H1 (cell line): ENCODE results near the gene MAP1B.

ENCODE experiments used
- EP300 ChIP-seq, 2 experiments: IDR thresholded peaks; 1 replicate in 1 of 2; 2 replicates in 1 of 2; pipeline ENCODE4 v1.6.1; 2011 to 2012; ENCODE audit warnings: low read depth in 2 of 2, low read length in 2 of 2, mild to moderate bottlenecking in 2 of 2, borderline replicate concordance in 1 of 2, inconsistent platforms in 1 of 2, moderate library complexity in 1 of 2
- EZH2 ChIP-seq: fragments of 200-600 bp; sonication (generic); IDR thresholded peaks from 2 replicates; pipeline ENCODE4 v1.7.1; 2012; ENCODE audit warnings: low read depth, mild to moderate bottlenecking, moderate library complexity, low read length, inconsistent platforms; ENCODE audit not compliant: severe bottlenecking
- GABPA ChIP-seq: IDR thresholded peaks from 2 replicates; pipeline ENCODE4 v1.6.1; 2011; ENCODE audit warnings: mild to moderate bottlenecking, low read length, moderate library complexity, borderline replicate concordance; ENCODE audit not compliant: insufficient read depth
- POLR2A ChIP-seq, 2 experiments: IDR thresholded peaks; 1 replicate in 1 of 2; 2 replicates in 1 of 2; pipeline ENCODE4 v1.6.1; 2011; ENCODE audit warnings: low read depth in 2 of 2, low read length in 2 of 2, mild to moderate bottlenecking in 2 of 2; ENCODE audit errors: control extremely low read depth in 1 of 2
- RAD21 ChIP-seq, 2 experiments: IDR thresholded peaks in 1 of 2; conservative IDR thresholded peaks in 1 of 2; 2 replicates each; pipeline ENCODE4 v1.6.1; 2011; ENCODE audit warnings: low read depth in 2 of 2, low read length in 2 of 2, improper control_type of control experiment in 1 of 2, inconsistent platforms in 1 of 2, mild to moderate bottlenecking in 1 of 2, moderate library complexity in 1 of 2
- RNF2 ChIP-seq: fragments of 200-900, 300-1000 bp; sonication (generic); IDR thresholded peaks from 2 replicates; pipeline ENCODE4 v1.7.1; 2016; ENCODE audit warnings: borderline replicate concordance, low read depth, mild to moderate bottlenecking, antibody characterized with exemption, low read length; ENCODE audit not compliant: poor library complexity, severe bottlenecking; ENCODE audit errors: missing control alignments
- ZNF274 ChIP-seq: IDR thresholded peaks from 2 replicates; pipeline ENCODE4 v1.7.0; 2012; ENCODE audit warnings: low read length, borderline replicate concordance; ENCODE audit errors: extremely low read depth
- TF ChIP-seq, protein P1 (sequence below): IDR thresholded peaks from 2 replicates; pipeline ENCODE4 v1.6.1; 2012; ENCODE audit warnings: inconsistent platforms
- TF ChIP-seq, protein P2 (sequence below), 3 experiments: IDR thresholded peaks; 1 replicate in 2 of 3; 2 replicates in 1 of 3; pipeline versions ENCODE4 v1.5.1 to v1.6.1; 2011; ENCODE audit warnings: low read length in 3 of 3, mild to moderate bottlenecking in 3 of 3, inconsistent platforms in 2 of 3, low read depth in 1 of 3, moderate library complexity in 1 of 3; ENCODE audit not compliant: insufficient read depth in 1 of 3; ENCODE audit errors: control extremely low read depth in 1 of 3

DNA sequence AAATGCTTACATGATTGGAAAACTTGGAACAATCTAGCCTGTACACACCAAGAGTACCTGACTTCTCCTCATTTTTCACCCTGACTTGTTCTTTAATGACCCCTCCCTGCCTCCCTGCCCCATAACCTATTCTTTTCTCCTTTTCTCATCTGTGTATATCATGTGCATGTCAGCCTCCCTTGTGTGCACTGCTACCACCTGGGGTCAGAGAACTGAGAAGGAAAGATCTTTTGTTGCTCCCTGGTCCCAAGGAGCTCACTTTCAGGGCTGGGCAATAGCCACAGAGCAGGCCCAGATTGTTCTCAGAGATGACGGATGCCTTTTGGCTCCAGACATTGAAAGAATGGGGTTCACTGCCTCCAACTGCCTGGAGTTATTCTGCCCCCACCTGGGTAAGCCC is 5.1 kb downstream of the MAP1B start:
- TF ChIP-seq, protein P1, sequence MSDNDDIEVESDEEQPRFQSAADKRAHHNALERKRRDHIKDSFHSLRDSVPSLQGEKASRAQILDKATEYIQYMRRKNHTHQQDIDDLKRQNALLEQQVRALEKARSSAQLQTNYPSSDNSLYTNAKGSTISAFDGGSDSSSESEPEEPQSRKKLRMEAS = no peak
- TF ChIP-seq EZH2 = no peak
- no peak for TF ChIP-seq EP300 (IDR thresholded peaks at IDR 0.05; ENCODE audit: borderline replicate concordance in 1 of 2, low read depth in 2 of 2, low read length in 2 of 2)
- peak in 1 of 2 experiments; percentile 23; a peak in 1 of 4 replicates for TF ChIP-seq RAD21 (IDR thresholded peaks at IDR 0.05 in 1 of 2, conservative IDR thresholded peaks at IDR 0.05 in 1 of 2; ENCODE audit: low read depth in 2 of 2, low read length in 2 of 2)
- no peak for TF ChIP-seq GABPA
- TF ChIP-seq ZNF274 = no peak
- no peak for TF ChIP-seq RNF2
- TF ChIP-seq, protein P2, sequence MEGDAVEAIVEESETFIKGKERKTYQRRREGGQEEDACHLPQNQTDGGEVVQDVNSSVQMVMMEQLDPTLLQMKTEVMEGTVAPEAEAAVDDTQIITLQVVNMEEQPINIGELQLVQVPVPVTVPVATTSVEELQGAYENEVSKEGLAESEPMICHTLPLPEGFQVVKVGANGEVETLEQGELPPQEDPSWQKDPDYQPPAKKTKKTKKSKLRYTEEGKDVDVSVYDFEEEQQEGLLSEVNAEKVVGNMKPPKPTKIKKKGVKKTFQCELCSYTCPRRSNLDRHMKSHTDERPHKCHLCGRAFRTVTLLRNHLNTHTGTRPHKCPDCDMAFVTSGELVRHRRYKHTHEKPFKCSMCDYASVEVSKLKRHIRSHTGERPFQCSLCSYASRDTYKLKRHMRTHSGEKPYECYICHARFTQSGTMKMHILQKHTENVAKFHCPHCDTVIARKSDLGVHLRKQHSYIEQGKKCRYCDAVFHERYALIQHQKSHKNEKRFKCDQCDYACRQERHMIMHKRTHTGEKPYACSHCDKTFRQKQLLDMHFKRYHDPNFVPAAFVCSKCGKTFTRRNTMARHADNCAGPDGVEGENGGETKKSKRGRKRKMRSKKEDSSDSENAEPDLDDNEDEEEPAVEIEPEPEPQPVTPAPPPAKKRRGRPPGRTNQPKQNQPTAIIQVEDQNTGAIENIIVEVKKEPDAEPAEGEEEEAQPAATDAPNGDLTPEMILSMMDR (IDR thresholded peaks at IDR 0.05; ENCODE audit: control extremely low read depth in 1 of 3, insufficient read depth in 1 of 3, low read depth in 1 of 3, low read length in 3 of 3) = no peak
- TF ChIP-seq POLR2A (IDR thresholded peaks at IDR 0.05; ENCODE audit: control extremely low read depth in 1 of 2, low read depth in 2 of 2, low read length in 2 of 2) = no peak
